ENCODE measurements around the gene BICRAL.

Gene BICRAL

DNA sequence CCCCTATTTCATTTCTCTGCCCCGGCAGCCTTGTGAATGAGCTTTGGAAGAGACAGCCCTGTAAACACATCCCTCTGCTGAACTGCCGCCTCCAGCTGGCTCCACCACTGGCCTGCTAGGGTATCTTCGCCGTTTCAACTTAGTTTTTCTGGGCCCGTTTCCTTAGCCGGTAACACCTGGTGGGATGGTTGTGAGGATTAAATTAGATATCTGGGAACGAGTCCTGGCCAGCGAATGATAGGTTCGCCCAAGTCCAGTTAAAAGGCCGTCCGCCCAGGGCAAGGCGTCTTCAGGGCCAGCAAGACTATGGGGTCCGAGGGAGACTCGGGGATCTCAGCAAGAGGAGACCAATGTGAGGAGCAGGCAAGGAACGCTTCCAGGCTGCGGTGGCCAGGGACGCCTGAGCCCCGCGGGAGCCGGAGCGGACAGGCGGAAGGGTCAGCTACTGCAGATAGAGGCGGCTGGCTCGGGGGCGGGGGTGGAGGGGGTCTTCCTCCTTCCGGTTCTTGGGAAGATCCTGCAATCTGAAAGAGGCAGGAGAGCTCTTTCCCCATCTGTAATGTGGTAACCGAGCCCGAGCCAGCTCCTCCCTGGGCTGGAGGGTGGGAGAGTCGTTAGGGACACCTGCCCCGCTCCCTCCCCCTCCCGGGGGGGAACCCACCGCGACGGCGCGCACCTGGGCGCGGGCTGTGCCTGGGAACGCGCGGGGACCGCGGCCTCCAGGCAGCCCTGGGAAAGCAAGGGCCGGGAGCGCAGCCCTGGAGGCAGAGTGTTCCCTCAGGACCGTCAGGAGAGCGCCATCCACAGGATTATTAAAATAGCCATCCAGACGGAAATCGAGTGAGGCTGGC is 129.5 kb downstream of the BICRAL start:
- no peak overlapping the region for H3K4me3 ChIP-seq (ENCODE audit: low read length)
- DNase-seq (ENCODE audit: low read depth): no peak
- TF ChIP-seq, protein P1, sequence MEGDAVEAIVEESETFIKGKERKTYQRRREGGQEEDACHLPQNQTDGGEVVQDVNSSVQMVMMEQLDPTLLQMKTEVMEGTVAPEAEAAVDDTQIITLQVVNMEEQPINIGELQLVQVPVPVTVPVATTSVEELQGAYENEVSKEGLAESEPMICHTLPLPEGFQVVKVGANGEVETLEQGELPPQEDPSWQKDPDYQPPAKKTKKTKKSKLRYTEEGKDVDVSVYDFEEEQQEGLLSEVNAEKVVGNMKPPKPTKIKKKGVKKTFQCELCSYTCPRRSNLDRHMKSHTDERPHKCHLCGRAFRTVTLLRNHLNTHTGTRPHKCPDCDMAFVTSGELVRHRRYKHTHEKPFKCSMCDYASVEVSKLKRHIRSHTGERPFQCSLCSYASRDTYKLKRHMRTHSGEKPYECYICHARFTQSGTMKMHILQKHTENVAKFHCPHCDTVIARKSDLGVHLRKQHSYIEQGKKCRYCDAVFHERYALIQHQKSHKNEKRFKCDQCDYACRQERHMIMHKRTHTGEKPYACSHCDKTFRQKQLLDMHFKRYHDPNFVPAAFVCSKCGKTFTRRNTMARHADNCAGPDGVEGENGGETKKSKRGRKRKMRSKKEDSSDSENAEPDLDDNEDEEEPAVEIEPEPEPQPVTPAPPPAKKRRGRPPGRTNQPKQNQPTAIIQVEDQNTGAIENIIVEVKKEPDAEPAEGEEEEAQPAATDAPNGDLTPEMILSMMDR (IDR thresholded peaks at IDR 0.05; ENCODE audit: insufficient read depth, low read depth, low read length, missing control alignments): no peak

DNA sequence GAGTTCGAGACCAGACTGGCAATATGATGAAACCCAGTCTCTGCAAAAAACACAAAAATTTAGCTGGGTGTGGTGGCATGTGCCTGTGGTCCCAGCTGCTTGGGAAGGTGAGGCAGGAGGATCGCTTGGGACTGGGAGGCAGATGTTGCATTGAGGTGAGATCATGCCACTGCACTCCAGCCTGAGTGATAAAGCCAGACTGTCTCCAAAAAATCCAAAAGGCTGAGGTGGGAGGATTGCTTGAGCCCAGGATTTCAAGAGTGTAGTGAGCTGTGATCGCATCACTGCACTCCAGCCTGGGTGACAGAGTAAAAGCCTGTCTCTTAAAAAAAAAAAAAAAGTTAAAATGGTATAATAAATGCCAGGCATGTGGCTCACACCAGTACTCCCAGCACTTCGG is 132.7 kb downstream of the BICRAL start:
- no peak for DNase-seq (ENCODE audit: low read depth)
- TF ChIP-seq, protein P1 (IDR thresholded peaks at IDR 0.05; ENCODE audit: insufficient read depth, low read depth, low read length, missing control alignments): no peak
- no peak overlapping the region for H3K4me3 ChIP-seq (ENCODE audit: low read length)

DNA sequence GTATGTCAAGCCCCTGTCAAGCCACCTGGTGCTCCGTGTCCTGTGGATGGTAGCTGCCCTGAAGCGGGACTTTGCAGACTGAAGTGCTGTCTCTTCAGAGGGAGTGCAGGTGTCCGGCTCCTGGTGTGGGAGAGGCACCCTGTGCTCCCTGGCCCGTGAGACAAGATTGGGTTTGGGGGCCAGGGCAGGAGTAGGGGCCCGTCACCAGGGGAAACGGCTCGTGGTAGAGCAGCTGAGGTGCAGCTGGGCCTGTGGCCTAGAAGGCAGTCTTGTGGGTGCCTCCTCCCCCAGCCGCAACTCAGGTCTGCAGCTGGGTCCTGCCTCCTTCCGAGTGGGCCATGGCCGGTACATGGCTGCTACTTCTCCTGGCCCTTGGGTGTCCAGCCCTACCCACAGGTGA is 133.9 kb downstream of the BICRAL start, which contains the start of gene PTCRA:
Gene PTCRA (plus strand): TSS at position 322 of the 400 bp plus-strand sequence. CDS start 17 bp downstream, at position 339.
- no peak for DNase-seq (ENCODE audit: low read depth)
- TF ChIP-seq, protein P1 (IDR thresholded peaks at IDR 0.05; ENCODE audit: insufficient read depth, low read depth, low read length, missing control alignments): no peak
- no peak within 1 kb of the TSS for H3K4me3 ChIP-seq (ENCODE audit: low read length)

DNA sequence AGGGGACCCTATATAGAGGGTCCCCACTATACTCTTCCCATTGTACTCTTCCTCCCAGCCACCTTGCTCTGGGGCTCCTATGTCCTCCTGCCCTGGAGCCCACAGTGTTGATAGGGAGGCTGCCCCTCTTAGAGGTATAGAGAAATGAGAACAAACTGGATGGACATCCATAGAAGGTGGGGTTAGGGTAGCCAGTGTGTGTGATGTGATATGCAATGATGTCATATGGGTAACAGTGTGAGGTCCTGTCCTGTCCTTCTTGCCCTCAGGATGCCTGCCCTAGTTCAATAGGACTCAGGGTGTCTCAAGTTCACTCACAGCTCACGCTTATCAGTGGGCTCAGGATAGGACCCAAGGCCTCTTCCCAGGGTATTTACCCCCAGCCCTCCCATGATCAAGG is 134.4 kb downstream of the BICRAL start:
- TF ChIP-seq, protein P1 (IDR thresholded peaks at IDR 0.05; ENCODE audit: insufficient read depth, low read depth, low read length, missing control alignments): no peak
- no peak overlapping the region for H3K4me3 ChIP-seq (ENCODE audit: low read length)
- DNase-seq (ENCODE audit: low read depth): no peak
